ENCODE measurements around the gene OGDHL.

OGDHL gene

GRCh38 chr10:49688261-49688846, 73.8 kb downstream of the OGDHL start:
- DNase-seq, result no peak

DNA sequence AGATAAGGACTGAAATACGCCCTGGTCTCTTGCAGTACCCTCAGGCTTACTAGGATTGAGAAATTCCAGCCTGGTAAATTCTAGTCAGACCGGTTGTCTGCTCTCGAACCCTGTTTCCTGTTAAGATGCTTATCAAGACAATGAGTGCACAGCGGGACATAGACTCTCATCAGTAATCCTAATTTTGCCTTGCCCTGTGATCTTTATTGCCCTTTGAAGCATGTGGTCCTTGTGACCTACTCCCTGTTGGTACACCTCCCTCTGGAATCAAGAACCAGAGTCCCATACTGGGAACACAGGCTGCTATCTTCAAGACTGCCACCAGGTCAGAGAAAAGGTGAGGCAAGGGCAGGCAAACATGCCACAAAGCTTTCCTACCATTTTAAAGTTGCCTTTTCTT, 75.5 kb downstream of the OGDHL start:
- DNase-seq, result no peak
